CD14-positive monocyte (primary cell): ENCODE data around the gene VRK3. TPM values are rescaled to one million over a fixed set of nuclear protein-coding genes. Genes with fewer than 3 reads are reported as not detected.

Experiments used
- DNase-seq, 3 donors: peaks; one replicate each; pipeline ENCODE4 v3.0.0-alpha.2; 2011 to 2022
- H2AFZ ChIP-seq: 2 replicates; pipeline ENCODE4 v1.6.0; 2012; ENCODE audit warnings: mild to moderate bottlenecking, low read depth, low read length, inconsistent platforms; ENCODE audit not compliant: insufficient read depth, poor library complexity, severe bottlenecking
- H3K27ac ChIP-seq, 2 donors: 1 replicate in 1 of 2; 2 replicates in 1 of 2; pipeline ENCODE4 v1.5.1; 2012 to 2013; ENCODE audit warnings: low read length in 2 of 2, control low read depth in 1 of 2, inconsistent platforms in 1 of 2, low read depth in 1 of 2, mild to moderate bottlenecking in 1 of 2
- H3K27me3 ChIP-seq, 2 donors: one replicate each; pipeline versions ENCODE4 v1.6.0 to v1.6.1; 2011 to 2013; ENCODE audit warnings: low read length in 2 of 2; ENCODE audit not compliant: control insufficient read depth in 2 of 2, insufficient read depth in 2 of 2
- H3K36me3 ChIP-seq, 2 donors: replicated peaks in 1 of 2; 1 replicate in 1 of 2; 2 replicates in 1 of 2; pipeline versions ENCODE4 v1.5.1 to v1.6.1; 2012 to 2013; ENCODE audit warnings: low read length in 2 of 2, control low read depth in 1 of 2, inconsistent platforms in 1 of 2, mild to moderate bottlenecking in 1 of 2; ENCODE audit not compliant: insufficient read depth in 2 of 2, control insufficient read depth in 1 of 2
- H3K4me1 ChIP-seq, 2 donors: 1 replicate in 1 of 2; 2 replicates in 1 of 2; pipeline versions ENCODE4 v1.5.1 to v1.6.1; 2012 to 2013; ENCODE audit warnings: low read length in 2 of 2, control low read depth in 1 of 2, inconsistent platforms in 1 of 2, mild to moderate bottlenecking in 1 of 2, moderate library complexity in 1 of 2; ENCODE audit not compliant: insufficient read depth in 2 of 2, control insufficient read depth in 1 of 2
- H3K4me2 ChIP-seq: replicated peaks from 2 replicates; pipeline ENCODE3; 2012; ENCODE audit warnings: low read length, moderate library complexity, mild to moderate bottlenecking; ENCODE audit not compliant: poor library complexity, severe bottlenecking; ENCODE audit errors: extremely low read depth
- H3K4me3 ChIP-seq, 3 experiments: fragments of 200-600 bp in 1 of 3; sonication (generic) in 1 of 3; replicated peaks in 1 of 3; 1 replicate in 2 of 3; 2 replicates in 1 of 3; pipeline ENCODE4 v1.5.1; 2011 to 2013; ENCODE audit warnings: low read length in 3 of 3, mild to moderate bottlenecking in 3 of 3, control low read depth in 2 of 3, low read depth in 2 of 3, inconsistent platforms in 1 of 3, moderate library complexity in 1 of 3
- H3K79me2 ChIP-seq: 2 replicates; pipeline ENCODE4 v1.6.0; 2012; ENCODE audit warnings: mild to moderate bottlenecking, control low read depth, inconsistent platforms, low read length, moderate library complexity; ENCODE audit not compliant: insufficient read depth
- H3K9ac ChIP-seq: 2 replicates; pipeline ENCODE4 v1.6.0; 2017; ENCODE audit warnings: low read length, mild to moderate bottlenecking; ENCODE audit not compliant: insufficient read depth, poor library complexity, severe bottlenecking
- H3K9me3 ChIP-seq, 2 donors: replicated peaks in 1 of 2; 1 replicate in 1 of 2; 2 replicates in 1 of 2; pipeline versions ENCODE4 v1.5.1 to v1.6.1; 2012 to 2013; ENCODE audit warnings: low read length in 2 of 2, control low read depth in 1 of 2; ENCODE audit not compliant: control insufficient read depth in 1 of 2, insufficient read depth in 1 of 2
- H4K20me1 ChIP-seq: 2 replicates; pipeline ENCODE4 v1.6.0; 2012; ENCODE audit warnings: mild to moderate bottlenecking, low read length, control low read depth, moderate library complexity; ENCODE audit not compliant: insufficient read depth
- H3K27ac Mint-ChIP-seq, 7 donors: one replicate each; pipeline ENCODE4 v1.8.0; 2020; ENCODE audit warnings: mild to moderate bottlenecking in 7 of 7, mixed read lengths in 7 of 7, moderate library complexity in 6 of 7, inconsistent platforms in 2 of 7
- H3K27me3 Mint-ChIP-seq, 3 donors: one replicate each; pipeline ENCODE4 v1.8.0; 2021 to 2022; ENCODE audit warnings: low read depth in 3 of 3, mild to moderate bottlenecking in 3 of 3, mixed read lengths in 3 of 3, moderate library complexity in 3 of 3, inconsistent platforms in 1 of 3
- H3K36me3 Mint-ChIP-seq, 2 donors: one replicate each; pipeline ENCODE4 v1.8.0; 2020; ENCODE audit warnings: mixed read lengths in 2 of 2, inconsistent platforms in 1 of 2, mild to moderate bottlenecking in 1 of 2
- H3K4me1 Mint-ChIP-seq: one replicate; pipeline ENCODE4 v1.8.0; 2020; ENCODE audit warnings: mild to moderate bottlenecking, mixed read lengths
- H3K4me3 Mint-ChIP-seq, 2 donors: one replicate each; pipeline ENCODE4 v1.8.0; 2020; ENCODE audit warnings: mild to moderate bottlenecking in 2 of 2, mixed read lengths in 2 of 2, moderate library complexity in 1 of 2
- H3K9me3 Mint-ChIP-seq, 7 donors: one replicate each; pipeline ENCODE4 v1.8.0; 2020 to 2022; ENCODE audit warnings: mixed read lengths in 7 of 7, mild to moderate bottlenecking in 6 of 7, moderate library complexity in 6 of 7, inconsistent platforms in 2 of 7
- CTCF ChIP-seq: fragments of 200-600 bp; IDR thresholded peaks from one replicate; pipeline ENCODE4 v1.8.0; 2022; ENCODE audit warnings: antibody characterized with exemption, mild to moderate bottlenecking
- WGBS: methylation state at CpG from one replicate; pipeline ENCODE4 v1.1.5; 2013; ENCODE audit warnings: missing lambda C conversion rate; ENCODE audit not compliant: insufficient coverage; 5-methylcytosine and 5-hydroxymethylcytosine counted together
- intact Hi-C, 2 donors: fragments of 100-400 bp; cut with micrococcal nuclease; formaldehyde crosslinking; loops; one replicate each; pipeline versions ENCODE4 v1.15.0 to v1.15.1; 2023
- polyA plus RNA-seq, 3 donors: library from polyadenylated mRNA; depleted of rRNA in 1 of 3; unstranded in 2 of 3; stranded (reverse) in 1 of 3; fragments of 300-500 nt in 2 of 3; fragments of >200 nt in 1 of 3; fragmentation: Illumina TruSeq in 2 of 3; gene quantifications; 1 replicate in 2 of 3; 2 replicates in 1 of 3; pipeline ENCODE4 v1.2.3, GENCODE V29; 2012 to 2021

VRK3 gene
- polyA plus RNA-seq, 3 donors: 42.8 to 47.3 (median 46.8) TPM

GRCh38 chr19:50036908-50037307, 11.7 kb upstream of the VRK3 start:
- Histone ChIP-seq H3K36me3 (peaks cover 66 to 94% of the 10 kb centered on the region in 2 donors), H3K4me2 (no peak overlapping the region), H4K20me1 (no peaks in the 10 kb centered on the region), H3K4me1 (no peaks in the 10 kb centered on the region), H3K9ac (no peak overlapping the region), H3K27ac (no peak overlapping the region), H3K27me3 (no peaks in the 10 kb centered on the region), H3K9me3 (peaks cover 0 to 1% of the 10 kb centered on the region in 2 donors), H2AFZ (no peak overlapping the region), H3K79me2 (peaks cover 6% of the 10 kb centered on the region), H3K4me3 (no peak overlapping the region)
- Mint-ChIP-seq H3K4me3 (no peak overlapping the region), H3K9me3 (peaks cover 0 to 11% (median 8%) of the 10 kb centered on the region in 7 donors), H3K4me1 (no peaks in the 10 kb centered on the region), H3K27ac (no peak overlapping the region), H3K36me3 (peaks cover 79 to 85% of the 10 kb centered on the region in 2 donors), H3K27me3 (peaks cover 0 to 2% (median 2%) of the 10 kb centered on the region in 3 donors)
- no peak for TF ChIP-seq CTCF
- no peak for DNase-seq
- intact Hi-C loops: no loop called here
- 100% methylated on average over 2 of the region's 3 CpGs for WGBS

GRCh38 chr19:50030937-50031336, 5.8 kb upstream of the VRK3 start:
- H3K36me3 ChIP-seq: peaks cover 33 to 55% of the 10 kb centered on the region in 2 donors
- peaks cover 50% of the 10 kb centered on the region for H3K79me2 ChIP-seq
- Mint-ChIP-seq H3K4me1 (peaks cover 32% of the 10 kb centered on the region), H3K9me3 (peaks cover 0 to 8% (median 3%) of the 10 kb centered on the region in 7 donors), H3K36me3 (peaks cover 44 to 53% of the 10 kb centered on the region in 2 donors), H3K27me3 (peaks cover 0 to 5% (median 2%) of the 10 kb centered on the region in 3 donors), H3K4me3 (no peak overlapping the region), H3K27ac (peak overlapping the region in 2 of 7 donors; percentile 9 to 56)
- peak overlapping the region in 1 of 2 donors; percentile 26 for H3K27ac ChIP-seq
- H3K4me1 ChIP-seq: peaks cover 15 to 21% of the 10 kb centered on the region in 2 donors
- TF ChIP-seq CTCF: no peak
- intact Hi-C loops: no loop called here
- no peak for DNase-seq
- H3K4me2 ChIP-seq: no peak overlapping the region
- no peaks in the 10 kb centered on the region for H3K27me3 ChIP-seq
- no peak overlapping the region for H2AFZ ChIP-seq
- H3K9me3 ChIP-seq: no peaks in the 10 kb centered on the region
- 97% methylated on average over 9 of the region's 11 CpGs for WGBS
- no peak overlapping the region for H3K9ac ChIP-seq
- peaks cover 3% of the 10 kb centered on the region for H4K20me1 ChIP-seq
- no peak overlapping the region for H3K4me3 ChIP-seq
